Measurements from ENCODE around the gene UFD1. TPM values are rescaled to one million over a fixed set of nuclear protein-coding genes. Genes with fewer than 3 reads are reported as not detected.

The UFD1 gene
- total and polyA plus RNA-seq, 2 experiments from 2014 or later: 51.5 to 79.1 TPM

GRCh38 chr22:19432133-19432851, 46.7 kb downstream of the UFD1 start, which contains the start of gene MRPL40:
MRPL40 (plus strand) TSS chr22:19432545; CDS start chr22:19432555, 10 bp downstream.
- WGBS (ENCODE audit: low lambda C conversion rate, missing lambda C conversion rate): 1% methylated on average over 61 of the region's 74 CpGs
- Histone ChIP-seq H2AFZ (peak within 1 kb of the TSS; percentile 87), H3K4me1 (ENCODE audit: insufficient read depth) (peaks cover 18% of the 10 kb centered on the region), H3K9me2 (replicated peaks; ENCODE audit: insufficient read depth) (no peaks in the 10 kb centered on the region), H3K79me2 (peaks cover 51% of the 10 kb centered on the region), H3K4me2 (peak within 1 kb of the TSS; percentile 97), H3K4me3 (peak within 1 kb of the TSS; percentile 93), H3K27me3 (no peaks in the 10 kb centered on the region), H3K9me3 (ENCODE audit: low read depth) (no peaks in the 10 kb centered on the region), H4K20me1 (ENCODE audit: insufficient read depth, poor library complexity, severe bottlenecking) (peaks cover 13% of the 10 kb centered on the region), H3K27ac (peak within 1 kb of the TSS; percentile 99), H3K36me3 (replicated peaks; ENCODE audit: insufficient read depth, low read depth) (no peaks in the 10 kb centered on the region)
- no peak for TF ChIP-seq EZH2phosphoT487 (IDR thresholded peaks at IDR 0.05; ENCODE audit: low read depth, severe bottlenecking, unreplicated experiment)
- no peak for TF ChIP-seq EZH2 (IDR thresholded peaks at IDR 0.05; ENCODE audit: borderline replicate concordance)
- TF ChIP-seq CTCF (IDR thresholded peaks at IDR 0.05; ENCODE audit: poor library complexity): no peak
- DNase-seq (ENCODE audit: low spot score): peak; percentile 98

GRCh38 chr22:19431649-19432132, 47.3 kb downstream of the UFD1 start, which contains the start of gene HIRA:
HIRA (minus strand) TSS chr22:19431733; CDS start chr22:19431476, 257 bp downstream.
- peaks cover 18% of the 10 kb centered on the region for H3K4me1 ChIP-seq (ENCODE audit: insufficient read depth)
- no peaks in the 10 kb centered on the region for H3K27me3 ChIP-seq
- H3K79me2 ChIP-seq: peaks cover 57% of the 10 kb centered on the region
- no peaks in the 10 kb centered on the region for H3K36me3 ChIP-seq (replicated peaks; ENCODE audit: insufficient read depth, low read depth)
- H3K9me3 ChIP-seq (ENCODE audit: low read depth): no peaks in the 10 kb centered on the region
- H3K4me2 ChIP-seq: peak within 1 kb of the TSS; percentile 97
- peaks cover 19% of the 10 kb centered on the region for H4K20me1 ChIP-seq (ENCODE audit: insufficient read depth, poor library complexity, severe bottlenecking)
- H3K27ac ChIP-seq: peak within 1 kb of the TSS; percentile 99
- peak within 1 kb of the TSS; percentile 87 for H2AFZ ChIP-seq
- no peaks in the 10 kb centered on the region for H3K9me2 ChIP-seq (replicated peaks; ENCODE audit: insufficient read depth)
- WGBS (ENCODE audit: low lambda C conversion rate, missing lambda C conversion rate): under 1% methylated on average over 32 of the region's 66 CpGs
- peak within 1 kb of the TSS; percentile 93 for H3K4me3 ChIP-seq
- DNase-seq (ENCODE audit: low spot score): peak; percentile 87
- TF ChIP-seq EZH2 (IDR thresholded peaks at IDR 0.05; ENCODE audit: borderline replicate concordance): no peak
- TF ChIP-seq CTCF (IDR thresholded peaks at IDR 0.05; ENCODE audit: poor library complexity): no peak
- no peak for TF ChIP-seq EZH2phosphoT487 (IDR thresholded peaks at IDR 0.05; ENCODE audit: low read depth, severe bottlenecking, unreplicated experiment)

- peaks cover 24% of the 10 kb centered on the region for H4K20me1 ChIP-seq (ENCODE audit: insufficient read depth, poor library complexity, severe bottlenecking)
- peak overlapping the region; percentile 80 for H3K4me3 ChIP-seq
- H3K4me2 ChIP-seq: peak overlapping the region; percentile 97
- H3K79me2 ChIP-seq: peaks cover 64% of the 10 kb centered on the region
- H3K36me3 ChIP-seq (replicated peaks; ENCODE audit: insufficient read depth, low read depth): no peaks in the 10 kb centered on the region
- peak; percentile 80 for DNase-seq (ENCODE audit: low spot score)
- 3% methylated on average over 42 of the region's 53 CpGs for WGBS (ENCODE audit: low lambda C conversion rate, missing lambda C conversion rate)
- peak overlapping the region; percentile 98 for H3K27ac ChIP-seq
- H3K9me3 ChIP-seq (ENCODE audit: low read depth): no peaks in the 10 kb centered on the region
- peaks cover 18% of the 10 kb centered on the region for H3K4me1 ChIP-seq (ENCODE audit: insufficient read depth)
- TF ChIP-seq CTCF (IDR thresholded peaks at IDR 0.05; ENCODE audit: poor library complexity): peak; percentile 8
- no peak for TF ChIP-seq EZH2phosphoT487 (IDR thresholded peaks at IDR 0.05; ENCODE audit: low read depth, severe bottlenecking, unreplicated experiment)
- no peaks in the 10 kb centered on the region for H3K27me3 ChIP-seq
- H2AFZ ChIP-seq: peak overlapping the region; percentile 64
- H3K9me2 ChIP-seq (replicated peaks; ENCODE audit: insufficient read depth): no peaks in the 10 kb centered on the region
These were observed 48.0 kb downstream of the UFD1 start for GRCh38 chr22:19430890-19431541.
